Immature natural killer cell (primary cell): ENCODE measurements around the gene GALNT11. TPM values are rescaled to one million over a fixed set of nuclear protein-coding genes. Genes with fewer than 3 reads are reported as not detected.
A peak's percentile ranks its signal among the peaks of the same experiment; 100 is the strongest.

Source experiments
- DNase-seq, 3 donors: peaks; one replicate each; pipeline ENCODE4 v3.0.0; 2022; ENCODE audit warnings: mixed read lengths in 1 of 3
- H3K27ac Mint-ChIP-seq, 6 donors: one replicate each; pipeline ENCODE4 v1.8.0; 2020; ENCODE audit warnings: mixed read lengths in 6 of 6, mild to moderate bottlenecking in 5 of 6, inconsistent platforms in 4 of 6, moderate library complexity in 3 of 6
- H3K27me3 Mint-ChIP-seq, 3 donors: one replicate each; pipeline ENCODE4 v1.8.0; 2020 to 2021; ENCODE audit warnings: low read depth in 3 of 3, mild to moderate bottlenecking in 3 of 3, mixed read lengths in 3 of 3, moderate library complexity in 3 of 3, inconsistent platforms in 1 of 3
- H3K36me3 Mint-ChIP-seq, 3 donors: one replicate each; pipeline ENCODE4 v1.8.0; 2020; ENCODE audit warnings: mixed read lengths in 3 of 3, inconsistent platforms in 2 of 3, mild to moderate bottlenecking in 2 of 3
- H3K4me1 Mint-ChIP-seq, 2 donors: one replicate each; pipeline ENCODE4 v1.8.0; 2020; ENCODE audit warnings: inconsistent platforms in 2 of 2, mild to moderate bottlenecking in 2 of 2, mixed read lengths in 2 of 2, moderate library complexity in 1 of 2
- H3K4me3 Mint-ChIP-seq, 5 donors: one replicate each; pipeline ENCODE4 v1.8.0; 2020; ENCODE audit warnings: mild to moderate bottlenecking in 5 of 5, mixed read lengths in 5 of 5, inconsistent platforms in 3 of 5, moderate library complexity in 3 of 5
- H3K9me3 Mint-ChIP-seq, 6 donors: one replicate each; pipeline ENCODE4 v1.8.0; 2020; ENCODE audit warnings: mild to moderate bottlenecking in 6 of 6, mixed read lengths in 6 of 6, inconsistent platforms in 4 of 6, moderate library complexity in 3 of 6
- polyA plus RNA-seq, 3 donors: library from polyadenylated mRNA; unstranded; fragments of 300-500 nt; fragmentation: Illumina TruSeq; gene quantifications; one replicate each; pipeline ENCODE4 v1.2.3, GENCODE V29; 2021

GALNT11 gene
- polyA plus RNA-seq, 3 donors from 2014 or later = 59.2 to 86.2 (median 63.3) TPM

- Mint-ChIP-seq H3K4me3 (no peak overlapping the region), H3K4me1 (peaks cover 0 to 16% of the 10 kb centered on the region in 2 donors)
Measured at GRCh38 chr7:152121432-152121831, 96.0 kb downstream of the GALNT11 start.

GRCh38 chr7:152122540-152122939 is 97.1 kb downstream of the GALNT11 start:
- no peak overlapping the region for H3K27ac Mint-ChIP-seq
- H3K4me1 Mint-ChIP-seq = peaks cover 0 to 16% of the 10 kb centered on the region in 2 donors
- H3K9me3 Mint-ChIP-seq = peaks cover 0 to 9% (median 2%) of the 10 kb centered on the region in 6 donors
- H3K36me3 Mint-ChIP-seq = peaks cover 63 to 88% (median 67%) of the 10 kb centered on the region in 3 donors
- no peak overlapping the region for H3K4me3 Mint-ChIP-seq
- H3K27me3 Mint-ChIP-seq = peaks cover 0 to 5% (median 4%) of the 10 kb centered on the region in 3 donors
- DNase-seq = no peak

More at GRCh38 chr7:152121432-152121831, 96.0 kb downstream of the GALNT11 start:
- H3K36me3 Mint-ChIP-seq = peaks cover 57 to 86% (median 58%) of the 10 kb centered on the region in 3 donors
- H3K27me3 Mint-ChIP-seq = peaks cover 0 to 5% (median 2%) of the 10 kb centered on the region in 3 donors
- peak overlapping the region in 1 of 6 donors; percentile 62 for H3K27ac Mint-ChIP-seq
- no peak for DNase-seq
- H3K9me3 Mint-ChIP-seq = peaks cover 0 to 9% (median 2%) of the 10 kb centered on the region in 6 donors

GRCh38 chr7:152126741-152127140 is 101.3 kb downstream of the GALNT11 start:
- H3K27me3 Mint-ChIP-seq = peaks cover 0 to 12% (median 2%) of the 10 kb centered on the region in 3 donors
- DNase-seq = no peak
- H3K36me3 Mint-ChIP-seq = peaks cover 49 to 62% (median 57%) of the 10 kb centered on the region in 3 donors
- H3K9me3 Mint-ChIP-seq = peaks cover 0 to 9% (median 2%) of the 10 kb centered on the region in 6 donors
- peak overlapping the region in 4 of 6 donors; percentile 15 to 73 (median 58) for H3K27ac Mint-ChIP-seq
- H3K4me1 Mint-ChIP-seq = peaks cover 0 to 11% of the 10 kb centered on the region in 2 donors
- H3K4me3 Mint-ChIP-seq = no peak overlapping the region

- H3K27ac Mint-ChIP-seq = peak overlapping the region in 3 of 6 donors; percentile 15 to 58 (median 50)
- peaks cover 47 to 57% (median 53%) of the 10 kb centered on the region in 3 donors for H3K36me3 Mint-ChIP-seq
- H3K4me3 Mint-ChIP-seq = no peak overlapping the region
- peaks cover 0 to 7% of the 10 kb centered on the region in 2 donors for H3K4me1 Mint-ChIP-seq
- peaks cover 0 to 9% (median 2%) of the 10 kb centered on the region in 6 donors for H3K9me3 Mint-ChIP-seq
- DNase-seq = no peak
- peaks cover 0 to 13% (median 2%) of the 10 kb centered on the region in 3 donors for H3K27me3 Mint-ChIP-seq
Measured at GRCh38 chr7:152127229-152127628, 101.8 kb downstream of the GALNT11 start.

GRCh38 chr7:152128252-152128651 is 102.8 kb downstream of the GALNT11 start:
- Mint-ChIP-seq H3K27me3 (peaks cover 0 to 13% (median 6%) of the 10 kb centered on the region in 3 donors), H3K9me3 (peaks cover 0 to 8% (median 2%) of the 10 kb centered on the region in 6 donors), H3K4me1 (no peaks in the 10 kb centered on the region), H3K36me3 (peaks cover 37 to 47% (median 44%) of the 10 kb centered on the region in 3 donors), H3K27ac (no peak overlapping the region), H3K4me3 (no peak overlapping the region)
- no peak for DNase-seq

GRCh38 chr7:152128741-152129461 is 103.4 kb downstream of the GALNT11 start:
- H3K4me1 Mint-ChIP-seq = no peaks in the 10 kb centered on the region
- peaks cover 0 to 5% (median 2%) of the 10 kb centered on the region in 6 donors for H3K9me3 Mint-ChIP-seq
- DNase-seq = no peak
- peaks cover 2 to 13% (median 8%) of the 10 kb centered on the region in 3 donors for H3K27me3 Mint-ChIP-seq
- H3K27ac Mint-ChIP-seq = no peak overlapping the region
- H3K36me3 Mint-ChIP-seq = peaks cover 37 to 42% (median 38%) of the 10 kb centered on the region in 3 donors
- H3K4me3 Mint-ChIP-seq = no peak overlapping the region

- Mint-ChIP-seq H3K27me3 (peaks cover 4 to 10% (median 10%) of the 10 kb centered on the region in 3 donors), H3K4me3 (no peak overlapping the region), H3K4me1 (no peaks in the 10 kb centered on the region), H3K27ac (no peak overlapping the region), H3K9me3 (peaks cover 0 to 2% (median 0%) of the 10 kb centered on the region in 6 donors), H3K36me3 (peaks cover 29 to 38% (median 30%) of the 10 kb centered on the region in 3 donors)
- no peak for DNase-seq
Measured at GRCh38 chr7:152129682-152130081, 104.2 kb downstream of the GALNT11 start.

GRCh38 chr7:152130658-152131590 is 105.5 kb downstream of the GALNT11 start:
- H3K27ac Mint-ChIP-seq = peak overlapping the region in 2 of 6 donors; percentile 62 to 65
- H3K4me1 Mint-ChIP-seq = no peaks in the 10 kb centered on the region
- H3K36me3 Mint-ChIP-seq = peaks cover 18 to 27% (median 25%) of the 10 kb centered on the region in 3 donors
- H3K9me3 Mint-ChIP-seq = peaks cover 0 to 2% (median 0%) of the 10 kb centered on the region in 6 donors
- DNase-seq = no peak
- peaks cover 4 to 10% (median 10%) of the 10 kb centered on the region in 3 donors for H3K27me3 Mint-ChIP-seq
- H3K4me3 Mint-ChIP-seq = no peak overlapping the region

- H3K4me1 Mint-ChIP-seq = no peaks in the 10 kb centered on the region
- DNase-seq = no peak
- H3K4me3 Mint-ChIP-seq = no peak overlapping the region
- peaks cover 4 to 10% (median 10%) of the 10 kb centered on the region in 3 donors for H3K27me3 Mint-ChIP-seq
- peaks cover 12 to 29% (median 23%) of the 10 kb centered on the region in 3 donors for H3K36me3 Mint-ChIP-seq
- peak overlapping the region in 1 of 6 donors; percentile 24 for H3K27ac Mint-ChIP-seq
- peaks cover 0 to under 1% (median 0%) of the 10 kb centered on the region in 6 donors for H3K9me3 Mint-ChIP-seq
Measured at GRCh38 chr7:152131981-152132494, 106.6 kb downstream of the GALNT11 start.

GRCh38 chr7:152132812-152133211 is 107.3 kb downstream of the GALNT11 start:
- Mint-ChIP-seq H3K36me3 (peaks cover 6 to 23% (median 18%) of the 10 kb centered on the region in 3 donors), H3K9me3 (no peaks in the 10 kb centered on the region), H3K4me3 (no peak overlapping the region), H3K4me1 (no peaks in the 10 kb centered on the region), H3K27me3 (peaks cover 4 to 10% (median 9%) of the 10 kb centered on the region in 3 donors), H3K27ac (peak overlapping the region in 1 of 6 donors; percentile 5)
- no peak for DNase-seq

- no peak overlapping the region for H3K4me3 Mint-ChIP-seq
- H3K36me3 Mint-ChIP-seq = peaks cover 4 to 28% (median 21%) of the 10 kb centered on the region in 3 donors
- peak overlapping the region in 4 of 6 donors; percentile 42 to 80 (median 58) for H3K27ac Mint-ChIP-seq
Measured at GRCh38 chr7:152133804-152134203, 108.3 kb downstream of the GALNT11 start.

GRCh38 chr7:152136686-152137085 is 111.2 kb downstream of the GALNT11 start:
- H3K27me3 Mint-ChIP-seq = peaks cover 4 to 9% (median 5%) of the 10 kb centered on the region in 3 donors
- H3K27ac Mint-ChIP-seq = peak overlapping the region in 4 of 6 donors; percentile 12 to 64 (median 24)
- no peaks in the 10 kb centered on the region for H3K4me1 Mint-ChIP-seq
- no peak for DNase-seq
- H3K36me3 Mint-ChIP-seq = peaks cover under 1 to 40% (median 29%) of the 10 kb centered on the region in 3 donors
- no peak overlapping the region for H3K4me3 Mint-ChIP-seq
- no peaks in the 10 kb centered on the region for H3K9me3 Mint-ChIP-seq

More at GRCh38 chr7:152133804-152134203, 108.3 kb downstream of the GALNT11 start:
- no peak for DNase-seq
- no peaks in the 10 kb centered on the region for H3K9me3 Mint-ChIP-seq
- peaks cover 5 to 10% (median 9%) of the 10 kb centered on the region in 3 donors for H3K27me3 Mint-ChIP-seq
- H3K4me1 Mint-ChIP-seq = no peaks in the 10 kb centered on the region

- Mint-ChIP-seq H3K4me1 (peaks cover 0 to 2% of the 10 kb centered on the region in 2 donors), H3K4me3 (no peak overlapping the region), H3K27me3 (peaks cover 3 to 9% (median 5%) of the 10 kb centered on the region in 3 donors), H3K27ac (no peak overlapping the region), H3K36me3 (peaks cover 0 to 40% (median 31%) of the 10 kb centered on the region in 3 donors), H3K9me3 (no peaks in the 10 kb centered on the region)
- no peak for DNase-seq
Measured at GRCh38 chr7:152137476-152138025, 112.1 kb downstream of the GALNT11 start.
